PFSK-1 (cell line): ENCODE results near the gene PIGM.

Experiments
- POLR2AphosphoS5 ChIP-seq: IDR thresholded peaks from 2 replicates; pipeline ENCODE4 v1.6.1; 2012; ENCODE audit warnings: low read depth, mild to moderate bottlenecking, control low read depth, low read length, moderate library complexity
- SIN3A ChIP-seq: IDR thresholded peaks from 2 replicates; pipeline ENCODE4 v1.6.1; 2012; ENCODE audit warnings: mild to moderate bottlenecking, low read length, moderate library complexity, borderline replicate concordance; ENCODE audit not compliant: insufficient read depth
- TAF1 ChIP-seq: IDR thresholded peaks from 2 replicates; pipeline ENCODE4 v1.6.1; 2012; ENCODE audit warnings: low read length, control low read depth, borderline replicate concordance; ENCODE audit not compliant: insufficient read depth
- TF ChIP-seq, protein P1 (sequence below), 2 experiments: IDR thresholded peaks; 2 replicates each; pipeline versions ENCODE4 v1.6.1 to v1.8.0; 2011 to 2012; ENCODE audit warnings: low read depth in 2 of 2, low read length in 2 of 2, control low read depth in 1 of 2, inconsistent platforms in 1 of 2, mild to moderate bottlenecking in 1 of 2, moderate library complexity in 1 of 2; ENCODE audit not compliant: insufficient read depth in 1 of 2

DNA sequence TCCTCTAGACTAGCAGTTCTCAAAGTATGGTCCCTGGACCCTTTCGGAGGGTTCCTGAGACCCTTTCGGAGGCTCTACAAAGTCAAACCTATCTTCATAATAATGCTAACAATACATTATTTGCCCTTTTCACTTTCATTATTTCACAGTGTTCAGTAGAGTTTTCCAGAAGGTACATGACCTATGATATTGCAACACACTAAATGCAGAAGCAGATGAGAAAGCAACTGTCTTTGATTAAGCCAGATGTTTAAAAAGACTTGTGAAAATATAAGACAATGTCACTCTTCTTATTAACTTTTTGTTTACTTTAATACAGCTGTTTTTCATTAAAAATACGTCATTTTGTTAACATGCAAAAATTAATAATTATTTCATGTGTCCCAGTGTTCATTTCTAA lies 32.4 kb upstream of the PIGM start:
- TF ChIP-seq POLR2AphosphoS5, result no peak
- no peak for TF ChIP-seq TAF1
- TF ChIP-seq SIN3A, result no peak
- TF ChIP-seq, protein P1, sequence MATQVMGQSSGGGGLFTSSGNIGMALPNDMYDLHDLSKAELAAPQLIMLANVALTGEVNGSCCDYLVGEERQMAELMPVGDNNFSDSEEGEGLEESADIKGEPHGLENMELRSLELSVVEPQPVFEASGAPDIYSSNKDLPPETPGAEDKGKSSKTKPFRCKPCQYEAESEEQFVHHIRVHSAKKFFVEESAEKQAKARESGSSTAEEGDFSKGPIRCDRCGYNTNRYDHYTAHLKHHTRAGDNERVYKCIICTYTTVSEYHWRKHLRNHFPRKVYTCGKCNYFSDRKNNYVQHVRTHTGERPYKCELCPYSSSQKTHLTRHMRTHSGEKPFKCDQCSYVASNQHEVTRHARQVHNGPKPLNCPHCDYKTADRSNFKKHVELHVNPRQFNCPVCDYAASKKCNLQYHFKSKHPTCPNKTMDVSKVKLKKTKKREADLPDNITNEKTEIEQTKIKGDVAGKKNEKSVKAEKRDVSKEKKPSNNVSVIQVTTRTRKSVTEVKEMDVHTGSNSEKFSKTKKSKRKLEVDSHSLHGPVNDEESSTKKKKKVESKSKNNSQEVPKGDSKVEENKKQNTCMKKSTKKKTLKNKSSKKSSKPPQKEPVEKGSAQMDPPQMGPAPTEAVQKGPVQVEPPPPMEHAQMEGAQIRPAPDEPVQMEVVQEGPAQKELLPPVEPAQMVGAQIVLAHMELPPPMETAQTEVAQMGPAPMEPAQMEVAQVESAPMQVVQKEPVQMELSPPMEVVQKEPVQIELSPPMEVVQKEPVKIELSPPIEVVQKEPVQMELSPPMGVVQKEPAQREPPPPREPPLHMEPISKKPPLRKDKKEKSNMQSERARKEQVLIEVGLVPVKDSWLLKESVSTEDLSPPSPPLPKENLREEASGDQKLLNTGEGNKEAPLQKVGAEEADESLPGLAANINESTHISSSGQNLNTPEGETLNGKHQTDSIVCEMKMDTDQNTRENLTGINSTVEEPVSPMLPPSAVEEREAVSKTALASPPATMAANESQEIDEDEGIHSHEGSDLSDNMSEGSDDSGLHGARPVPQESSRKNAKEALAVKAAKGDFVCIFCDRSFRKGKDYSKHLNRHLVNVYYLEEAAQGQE (IDR thresholded peaks at IDR 0.05; ENCODE audit: insufficient read depth in 1 of 2, low read depth in 2 of 2, low read length in 2 of 2), result no peak
